IPS-18c (cell line): ENCODE data around the gene BCAN.

ENCODE experiments used
- H3K4me3 ChIP-seq: 2 replicates; pipeline ENCODE4 v1.7.0; 2013; ENCODE audit warnings: low read depth, mild to moderate bottlenecking, low read length, moderate library complexity; ENCODE audit not compliant: insufficient read depth
- H3K9me3 ChIP-seq: one replicate; pipeline ENCODE4 v1.6.1; 2013; ENCODE audit warnings: mild to moderate bottlenecking, low read length, moderate library complexity; ENCODE audit not compliant: control insufficient read depth, insufficient read depth

The BCAN gene

GRCh38 chr1:156654700-156655099 lies 12.8 kb downstream of the BCAN start:
- no peak overlapping the region for H3K4me3 ChIP-seq
- H3K9me3 ChIP-seq = no peaks in the 10 kb centered on the region

- H3K4me3 ChIP-seq = no peak overlapping the region
- H3K9me3 ChIP-seq = no peaks in the 10 kb centered on the region
These were observed 13.4 kb downstream of the BCAN start for GRCh38 chr1:156655151-156655903.

GRCh38 chr1:156655904-156656516 lies 14.1 kb downstream of the BCAN start:
- Histone ChIP-seq H3K4me3 (no peak overlapping the region), H3K9me3 (no peaks in the 10 kb centered on the region)

GRCh38 chr1:156656806-156657740 lies 15.2 kb downstream of the BCAN start:
- Histone ChIP-seq H3K9me3 (no peaks in the 10 kb centered on the region), H3K4me3 (peak overlapping the region; percentile 44)

- Histone ChIP-seq H3K9me3 (no peaks in the 10 kb centered on the region), H3K4me3 (no peak overlapping the region; the same call in 1 of the 2 replicates)
These were observed 15.9 kb downstream of the BCAN start for GRCh38 chr1:156657741-156658319.

- Histone ChIP-seq H3K4me3 (no peak overlapping the region), H3K9me3 (no peaks in the 10 kb centered on the region)
These were observed 16.6 kb downstream of the BCAN start for GRCh38 chr1:156658496-156658895.

GRCh38 chr1:156658945-156659574 lies 17.1 kb downstream of the BCAN start:
- Histone ChIP-seq H3K4me3 (no peak overlapping the region), H3K9me3 (no peaks in the 10 kb centered on the region)

- no peaks in the 10 kb centered on the region for H3K9me3 ChIP-seq
- H3K4me3 ChIP-seq = no peak overlapping the region
These were observed 17.7 kb downstream of the BCAN start for GRCh38 chr1:156659661-156659987.

- Histone ChIP-seq H3K9me3 (no peaks in the 10 kb centered on the region), H3K4me3 (no peak overlapping the region)
These were observed 18.3 kb downstream of the BCAN start for GRCh38 chr1:156659988-156660751.

GRCh38 chr1:156660752-156661112 lies 18.8 kb downstream of the BCAN start:
- no peaks in the 10 kb centered on the region for H3K9me3 ChIP-seq
- no peak overlapping the region for H3K4me3 ChIP-seq

- H3K4me3 ChIP-seq = no peak overlapping the region
- H3K9me3 ChIP-seq = no peaks in the 10 kb centered on the region
These were observed 20.3 kb downstream of the BCAN start for GRCh38 chr1:156662005-156662799.

- Histone ChIP-seq H3K9me3 (no peaks in the 10 kb centered on the region), H3K4me3 (no peak overlapping the region)
These were observed 20.8 kb downstream of the BCAN start for GRCh38 chr1:156662800-156663055.

GRCh38 chr1:156663178-156663577 lies 21.3 kb downstream of the BCAN start:
- H3K4me3 ChIP-seq = no peak overlapping the region
- no peaks in the 10 kb centered on the region for H3K9me3 ChIP-seq

- Histone ChIP-seq H3K4me3 (no peak overlapping the region; the same call in 1 of the 2 replicates), H3K9me3 (no peaks in the 10 kb centered on the region)
These were observed 22.3 kb downstream of the BCAN start for GRCh38 chr1:156664046-156664766.

GRCh38 chr1:156664767-156665411 lies 23.0 kb downstream of the BCAN start:
- Histone ChIP-seq H3K9me3 (no peaks in the 10 kb centered on the region), H3K4me3 (no peak overlapping the region)
